HepG2 (cell line): ENCODE data around the gene CPEB3. TPM values are rescaled to one million over a fixed set of nuclear protein-coding genes. Genes with fewer than 3 reads are reported as not detected.
A peak's percentile ranks its signal among the peaks of the same experiment; 100 is the strongest.

Source experiments
- ARID2 ChIP-seq: sonication (generic); formaldehyde crosslinking; IDR thresholded peaks from 2 replicates; pipeline ENCODE4 v1.8.1; 2022; ENCODE audit warnings: mild to moderate bottlenecking, missing genetic modification reagents, borderline replicate concordance
- ARID5B ChIP-seq: IDR thresholded peaks from 2 replicates; pipeline ENCODE4 v1.4.0; 2020; ENCODE audit warnings: mild to moderate bottlenecking, missing genetic modification reagents
- CERS6 ChIP-seq: sonication (generic); formaldehyde crosslinking; IDR thresholded peaks from 2 replicates; pipeline ENCODE4 v1.5.0; 2020; ENCODE audit warnings: missing genetic modification reagents
- GABPB1 ChIP-seq: IDR thresholded peaks from 2 replicates; pipeline ENCODE4 v1.6.1; 2016; ENCODE audit warnings: mild to moderate bottlenecking, missing genetic modification reagents, moderate library complexity, missing compliant biosample characterization
- HOXA7 ChIP-seq: sonication (generic); formaldehyde crosslinking; IDR thresholded peaks from 2 replicates; pipeline ENCODE4 v1.8.1; 2022; ENCODE audit warnings: mild to moderate bottlenecking, missing genetic modification reagents, moderate library complexity
- KDM2A ChIP-seq: sonication (generic); formaldehyde crosslinking; IDR thresholded peaks from 2 replicates; pipeline ENCODE4 v1.4.0; 2020; ENCODE audit warnings: low read depth, missing genetic modification reagents, borderline replicate concordance
- KLF6 ChIP-seq: IDR thresholded peaks from 2 replicates; pipeline ENCODE4 v1.8.0; 2016; ENCODE audit warnings: missing biosample characterization, missing genetic modification reagents
- MEF2D ChIP-seq: sonication (generic); formaldehyde crosslinking; IDR thresholded peaks from 2 replicates; pipeline ENCODE4 v1.5.1; 2020; ENCODE audit warnings: mild to moderate bottlenecking, missing genetic modification reagents
- MNT ChIP-seq: fragments of 450-650 bp; IDR thresholded peaks from 2 replicates; pipeline ENCODE4 v1.6.1; 2016
- NCOA1 ChIP-seq: sonication (generic); formaldehyde crosslinking; IDR thresholded peaks from 2 replicates; pipeline ENCODE4 v1.9.0; 2021; ENCODE audit warnings: missing genetic modification reagents
- NR3C1 ChIP-seq: sonication (generic); formaldehyde crosslinking; IDR thresholded peaks from 2 replicates; pipeline ENCODE4 v1.4.0; 2020; ENCODE audit warnings: missing genetic modification reagents
- RBFOX2 ChIP-seq: fragments of 200-400 bp; formaldehyde crosslinking; IDR thresholded peaks from 2 replicates; pipeline ENCODE4 v1.6.1; 2017; ENCODE audit warnings: low read depth, mild to moderate bottlenecking, low read length
- RCOR2 ChIP-seq: IDR thresholded peaks from 2 replicates; pipeline ENCODE4 v1.6.1; 2016; ENCODE audit warnings: missing biosample characterization, missing genetic modification reagents
- REST ChIP-seq, 2 experiments: IDR thresholded peaks; 2 replicates each; pipeline ENCODE4 v1.6.1; 2011 to 2012; ENCODE audit warnings: low read length in 2 of 2, borderline replicate concordance in 1 of 2, low read depth in 1 of 2, mild to moderate bottlenecking in 1 of 2, moderate library complexity in 1 of 2
- SALL1 ChIP-seq: sonication (generic); formaldehyde crosslinking; IDR thresholded peaks from 2 replicates; pipeline ENCODE4 v1.8.0; 2022; ENCODE audit warnings: mild to moderate bottlenecking, missing genetic modification reagents
- SNAI1 ChIP-seq: sonication (generic); formaldehyde crosslinking; IDR thresholded peaks from 2 replicates; pipeline ENCODE4 v1.5.0; 2020; ENCODE audit warnings: mild to moderate bottlenecking, missing genetic modification reagents, borderline replicate concordance
- ZFY ChIP-seq: sonication (generic); formaldehyde crosslinking; IDR thresholded peaks from 2 replicates; pipeline ENCODE4 v1.4.0; 2020; ENCODE audit warnings: missing genetic modification reagents
- ZNF180 ChIP-seq: sonication (generic); formaldehyde crosslinking; IDR thresholded peaks from 2 replicates; pipeline ENCODE4 v1.4.0; 2020; ENCODE audit warnings: low read depth, missing genetic modification reagents, borderline replicate concordance
- ZNF563 ChIP-seq: sonication (generic); formaldehyde crosslinking; IDR thresholded peaks from 2 replicates; pipeline ENCODE4 v1.8.0; 2022; ENCODE audit warnings: mild to moderate bottlenecking, moderate library complexity, missing genetic modification reagents
- ZNF749 ChIP-seq: sonication (generic); formaldehyde crosslinking; IDR thresholded peaks from 2 replicates; pipeline ENCODE4 v1.8.0; 2022; ENCODE audit warnings: mild to moderate bottlenecking, missing genetic modification reagents, moderate library complexity, borderline replicate concordance
- polyA plus RNA-seq, 8 experiments: library from polyadenylated mRNA; depleted of rRNA in 3 of 8; stranded (reverse) in 7 of 8; unstranded in 1 of 8; fragments of >200 nt; fragmentation: Illumina TruSeq in 4 of 8; extraction: Trizol in 4 of 8; gene quantifications; 2 replicates each; pipeline versions ENCODE4 v1.2.1 to v1.2.3, GENCODE V29; 2011 to 2016; ENCODE audit warnings: low read depth in 4 of 8, missing spikeins in 1 of 8, mixed read lengths in 1 of 8; ENCODE audit not compliant: insufficient read depth in 1 of 8
- total RNA-seq, 5 experiments: library from RNA; depleted of rRNA; stranded (reverse); fragments of >200 nt; fragmentation: Illumina TruSeq; extraction: Trizol; gene quantifications; 2 replicates each; pipeline ENCODE4 v1.2.3, GENCODE V29; 2016; ENCODE audit warnings: low read depth in 1 of 5

CPEB3 gene
- total and polyA plus RNA-seq, 2 of the 13 experiments (the other 11 are each of a cell fraction or from before 2014, with no cell fraction given): 0.66 to 0.70 TPM

- peak; percentile 93 for TF ChIP-seq GABPB1 (CRISPR knock-in tag)
- no peak for TF ChIP-seq HOXA7
- TF ChIP-seq ZFY (CRISPR knock-in tag): peak; percentile 100
- TF ChIP-seq MNT: peak; percentile 24; the same call in 1 of the 2 replicates
- peak; percentile 66 for TF ChIP-seq KDM2A
- no peak for TF ChIP-seq NR3C1
- TF ChIP-seq SNAI1: no peak
- no peak; the same call in 1 of the 2 replicates for TF ChIP-seq RCOR2
- peak; percentile 70 for TF ChIP-seq ARID5B
- TF ChIP-seq MEF2D (CRISPR knock-in tag): no peak
- peak; percentile 91 for TF ChIP-seq RBFOX2
- TF ChIP-seq SALL1 (CRISPR knock-in tag): peak; percentile 87
- 0 out of 2 replicates have a peak, but pooled peaks have one; percentile 82 for TF ChIP-seq KLF6 (CRISPR knock-in tag)
- no peak for TF ChIP-seq REST (IDR thresholded peaks at IDR 0.05; ENCODE audit: borderline replicate concordance in 1 of 2, low read depth in 1 of 2, low read length in 2 of 2)
- peak; percentile 71 for TF ChIP-seq ZNF563 (CRISPR knock-in tag)
- 0 out of 2 replicates have a peak, but pooled peaks have one; percentile 62 for TF ChIP-seq ZNF749 (CRISPR knock-in tag)
- no peak for TF ChIP-seq NCOA1
- no peak for TF ChIP-seq CERS6 (CRISPR knock-in tag)
- TF ChIP-seq ZNF180 (CRISPR knock-in tag): no peak
- peak; percentile 96 for TF ChIP-seq ARID2 (CRISPR knock-in tag)
Measured at GRCh38 chr10:92290837-92291615, at the start of gene CPEB3, which contains the start of gene MARCHF5 (continued).
